NCI-H2196 (cell line): ENCODE data around the gene AP2S1.
"Not testable (repeated sequence)": the region's sequence is repeated elsewhere in the genome, so short reads cannot be mapped to it uniquely, and the experiment has no call there.

ENCODE experiments used
- DNase-seq: peaks from one replicate; lab custom pipeline; 2025; ENCODE audit not compliant: unreplicated experiment; lab: John Stamatoyannopoulos, UW

Gene AP2S1

GRCh38 chr19:46809534-46810272 is 40.9 kb downstream of the AP2S1 start:
- no peak for DNase-seq

GRCh38 chr19:46806656-46807055 is 44.0 kb downstream of the AP2S1 start:
- DNase-seq: no peak

GRCh38 chr19:46804432-46804831 is 46.2 kb downstream of the AP2S1 start:
- DNase-seq: not testable (repeated sequence)

- no peak for DNase-seq
These were observed 47.1 kb downstream of the AP2S1 start for GRCh38 chr19:46803555-46803954.

GRCh38 chr19:46802152-46802551 is 48.5 kb downstream of the AP2S1 start:
- DNase-seq: no peak

- DNase-seq: no peak
These were observed 51.9 kb downstream of the AP2S1 start for GRCh38 chr19:46798713-46799112.

- no peak for DNase-seq
These were observed 52.8 kb downstream of the AP2S1 start for GRCh38 chr19:46797881-46798280.

GRCh38 chr19:46791944-46792343 is 58.7 kb downstream of the AP2S1 start:
- DNase-seq: no peak

- DNase-seq: no peak
These were observed 61.3 kb downstream of the AP2S1 start for GRCh38 chr19:46789371-46789770.

GRCh38 chr19:46788968-46789338 is 61.7 kb downstream of the AP2S1 start:
- DNase-seq: no peak

- peak; percentile 97 for DNase-seq
These were observed 62.2 kb downstream of the AP2S1 start, which contains the start of gene SLC1A5 for GRCh38 chr19:46788262-46788967. Gene SLC1A5 (minus strand): TSS chr19:46788594. CDS start chr19:46787965, 629 bp downstream.
